ENCODE results near the gene MUC22.
"Not testable (repeated sequence)": the region's sequence is repeated elsewhere in the genome, so short reads cannot be mapped to it uniquely, and the experiment has no call there.

MUC22 gene

GRCh38 chr6:30966154-30966553 lies 44.1 kb upstream of the MUC22 start:
- H3F3A ChIP-seq (ENCODE audit: insufficient read depth, low read length): no peaks in the 10 kb centered on the region
- H3K4me1 ChIP-seq (ENCODE audit: insufficient read depth, low read length, severe bottlenecking): no peaks in the 10 kb centered on the region
- H3K36me3 ChIP-seq (ENCODE audit: insufficient read depth, low read length): no peaks in the 10 kb centered on the region

GRCh38 chr6:30969171-30969570 lies 41.1 kb upstream of the MUC22 start:
- H4K20me1 ChIP-seq (ENCODE audit: insufficient read depth, low read length); H3K4me2 ChIP-seq (ENCODE audit: low read length); H3K4me1 ChIP-seq (ENCODE audit: insufficient read depth, low read length, severe bottlenecking); H3K4me3 ChIP-seq (ENCODE audit: low read depth, low read length, poor library complexity, severe bottlenecking); H3K27me3 ChIP-seq (ENCODE audit: insufficient read depth, low read length); H3K9ac ChIP-seq (ENCODE audit: low read length); H2AFZ ChIP-seq (ENCODE audit: low read length); H3K27ac ChIP-seq (ENCODE audit: low read depth, low read length, poor library complexity, severe bottlenecking); H3K36me3 ChIP-seq (ENCODE audit: insufficient read depth, low read length); H3K9me3 ChIP-seq (ENCODE audit: low read length); H3K9me2 ChIP-seq (ENCODE audit: low read depth, low read length); H3K79me2 ChIP-seq (ENCODE audit: insufficient read depth, low read length); H3F3A ChIP-seq (ENCODE audit: insufficient read depth, low read length): not testable (repeated sequence)

More at GRCh38 chr6:30966154-30966553, 44.1 kb upstream of the MUC22 start:
- Histone ChIP-seq H3K9me3 (ENCODE audit: low read length) (no peaks in the 10 kb centered on the region), H3K9ac (ENCODE audit: low read length) (no peak overlapping the region), H3K27me3 (ENCODE audit: insufficient read depth, low read length) (no peaks in the 10 kb centered on the region; the same call in 1 of the 2 replicates), H3K4me3 (ENCODE audit: low read depth, low read length, poor library complexity, severe bottlenecking) (no peak overlapping the region), H4K20me1 (ENCODE audit: insufficient read depth, low read length) (no peaks in the 10 kb centered on the region), H3K9me2 (ENCODE audit: low read depth, low read length) (no peaks in the 10 kb centered on the region), H3K4me2 (ENCODE audit: low read length) (no peak overlapping the region), H2AFZ (ENCODE audit: low read length) (no peak overlapping the region), H3K79me2 (ENCODE audit: insufficient read depth, low read length) (no peaks in the 10 kb centered on the region), H3K27ac (ENCODE audit: low read depth, low read length, poor library complexity, severe bottlenecking) (no peak overlapping the region)
- no peak for TF ChIP-seq EZH2 (IDR thresholded peaks at IDR 0.05; ENCODE audit: borderline replicate concordance, low read length)

- H3K36me3 ChIP-seq (ENCODE audit: insufficient read depth, low read length): no peaks in the 10 kb centered on the region
- H3K27me3 ChIP-seq (ENCODE audit: insufficient read depth, low read length): peaks cover 3% of the 10 kb centered on the region; the same call in 1 of the 2 replicates
- no peak overlapping the region for H3K9ac ChIP-seq (ENCODE audit: low read length)
- H3K27ac ChIP-seq (ENCODE audit: low read depth, low read length, poor library complexity, severe bottlenecking): no peak overlapping the region
- H3K4me3 ChIP-seq (ENCODE audit: low read depth, low read length, poor library complexity, severe bottlenecking): no peak overlapping the region
- H4K20me1 ChIP-seq (ENCODE audit: insufficient read depth, low read length): no peaks in the 10 kb centered on the region
- no peaks in the 10 kb centered on the region for H3K9me2 ChIP-seq (ENCODE audit: low read depth, low read length)
- no peaks in the 10 kb centered on the region for H3K9me3 ChIP-seq (ENCODE audit: low read length)
- H2AFZ ChIP-seq (ENCODE audit: low read length): no peak overlapping the region
- no peaks in the 10 kb centered on the region for H3K4me1 ChIP-seq (ENCODE audit: insufficient read depth, low read length, severe bottlenecking)
- H3K4me2 ChIP-seq (ENCODE audit: low read length): no peak overlapping the region
- TF ChIP-seq CTCF (IDR thresholded peaks at IDR 0.05; ENCODE audit: low read length) (no peak), EZH2 (IDR thresholded peaks at IDR 0.05; ENCODE audit: borderline replicate concordance, low read length) (no peak)
- no peaks in the 10 kb centered on the region for H3K79me2 ChIP-seq (ENCODE audit: insufficient read depth, low read length)
- H3F3A ChIP-seq (ENCODE audit: insufficient read depth, low read length): no peaks in the 10 kb centered on the region
These were observed 39.3 kb upstream of the MUC22 start for GRCh38 chr6:30970946-30971345.

GRCh38 chr6:30972816-30973215 lies 37.5 kb upstream of the MUC22 start:
- Histone ChIP-seq H3K9me3 (ENCODE audit: low read length) (no peaks in the 10 kb centered on the region), H3F3A (ENCODE audit: insufficient read depth, low read length) (no peaks in the 10 kb centered on the region), H3K4me1 (ENCODE audit: insufficient read depth, low read length, severe bottlenecking) (no peaks in the 10 kb centered on the region), H3K9me2 (ENCODE audit: low read depth, low read length) (no peaks in the 10 kb centered on the region), H3K9ac (ENCODE audit: low read length) (no peak overlapping the region), H3K4me2 (ENCODE audit: low read length) (no peak overlapping the region), H2AFZ (ENCODE audit: low read length) (no peak overlapping the region), H3K36me3 (ENCODE audit: insufficient read depth, low read length) (no peaks in the 10 kb centered on the region), H4K20me1 (ENCODE audit: insufficient read depth, low read length) (no peaks in the 10 kb centered on the region), H3K79me2 (ENCODE audit: insufficient read depth, low read length) (no peaks in the 10 kb centered on the region), H3K4me3 (ENCODE audit: low read depth, low read length, poor library complexity, severe bottlenecking) (no peak overlapping the region), H3K27me3 (ENCODE audit: insufficient read depth, low read length) (peaks cover 3% of the 10 kb centered on the region; the same call in 1 of the 2 replicates), H3K27ac (ENCODE audit: low read depth, low read length, poor library complexity, severe bottlenecking) (no peak overlapping the region)
- TF ChIP-seq CTCF (IDR thresholded peaks at IDR 0.05; ENCODE audit: low read length) (no peak), EZH2 (IDR thresholded peaks at IDR 0.05; ENCODE audit: borderline replicate concordance, low read length) (no peak)
